Ectodermal cell (in vitro differentiated cells): ENCODE results near the gene MYLK4.

Source experiments
- H3K27ac ChIP-seq: 2 replicates; pipeline ENCODE4 v1.7.0; 2013; ENCODE audit warnings: mild to moderate bottlenecking, low read depth, low read length; ENCODE audit not compliant: insufficient read depth, poor library complexity, severe bottlenecking
- H3K27me3 ChIP-seq: 2 replicates; pipeline ENCODE4 v1.7.0; 2013; ENCODE audit warnings: mild to moderate bottlenecking, low read length; ENCODE audit not compliant: insufficient read depth, control insufficient read depth, poor library complexity, severe bottlenecking
- H3K36me3 ChIP-seq: one replicate; pipeline ENCODE4 v1.7.0; 2013; ENCODE audit warnings: low read length; ENCODE audit not compliant: control insufficient read depth, insufficient read depth
- H3K4me1 ChIP-seq: one replicate; pipeline ENCODE4 v1.7.0; 2013; ENCODE audit warnings: low read length; ENCODE audit not compliant: control insufficient read depth, insufficient read depth
- H3K4me3 ChIP-seq: 2 replicates; pipeline ENCODE4 v1.7.0; 2013; ENCODE audit warnings: low read depth, low read length, control low read depth; ENCODE audit not compliant: insufficient read depth
- H3K9me3 ChIP-seq: 2 replicates; pipeline ENCODE4 v1.7.0; 2013; ENCODE audit warnings: mild to moderate bottlenecking, low read length, moderate library complexity; ENCODE audit not compliant: control insufficient read depth
- WGBS, 2 experiments: methylation state at CpG; one replicate each; pipeline ENCODE4 v1.1.7; 2013; ENCODE audit warnings: missing lambda C conversion rate in 2 of 2; 5-methylcytosine and 5-hydroxymethylcytosine counted together

Gene MYLK4

DNA sequence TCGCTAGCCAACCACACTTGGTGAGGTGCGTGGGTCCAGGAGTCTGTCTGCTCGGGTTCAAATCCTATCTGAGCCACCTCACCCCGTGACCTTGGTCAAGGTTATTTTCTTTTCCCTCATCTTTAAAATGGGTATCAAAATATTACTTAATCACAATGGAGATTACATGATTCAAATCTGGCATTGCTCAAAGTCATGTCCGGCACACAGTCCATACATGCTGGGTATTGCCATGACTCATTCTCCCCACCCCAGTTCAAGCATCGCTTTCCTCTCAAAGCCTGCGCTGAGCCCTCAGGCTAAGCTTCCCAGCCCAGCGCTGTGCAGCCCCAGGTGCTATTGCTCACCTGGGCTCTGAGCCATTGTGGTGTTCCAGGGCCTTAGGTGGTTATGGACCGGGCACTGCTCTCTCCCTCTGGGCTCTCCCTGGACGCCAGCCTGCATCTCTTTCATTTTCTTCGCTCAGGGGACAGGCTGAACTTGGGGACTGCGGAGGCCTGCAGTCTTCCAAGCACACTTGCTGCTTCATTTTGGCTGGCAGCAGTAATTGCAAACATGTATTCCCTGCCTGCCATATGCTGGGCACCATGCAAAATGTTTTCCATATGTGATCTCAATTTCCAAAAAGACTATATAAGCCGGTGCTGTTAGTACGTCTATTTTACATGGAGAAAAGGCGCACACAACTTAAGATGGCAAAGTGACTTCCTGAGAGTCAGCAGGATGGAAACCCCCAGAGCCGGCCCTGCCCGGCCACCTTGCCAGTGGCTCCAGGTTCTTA lies 41.8 kb upstream of the MYLK4 start:
- no peaks in the 10 kb centered on the region for H3K36me3 ChIP-seq
- H3K4me3 ChIP-seq = no peak overlapping the region

GRCh38 chr6:2791450-2791974 lies 40.8 kb upstream of the MYLK4 start:
- H3K4me1 ChIP-seq = no peaks in the 10 kb centered on the region
- H3K9me3 ChIP-seq = no peaks in the 10 kb centered on the region
- H3K27me3 ChIP-seq = no peaks in the 10 kb centered on the region
- WGBS, 2 experiments = 93 to 98% methylated on average over 4 of the region's 4 CpGs
- no peaks in the 10 kb centered on the region for H3K36me3 ChIP-seq
- no peak overlapping the region for H3K27ac ChIP-seq
- H3K4me3 ChIP-seq = no peak overlapping the region

More for the DNA sequence above, 41.8 kb upstream of the MYLK4 start:
- Histone ChIP-seq H3K27me3 (no peaks in the 10 kb centered on the region), H3K4me1 (peaks cover 8% of the 10 kb centered on the region), H3K27ac (no peak overlapping the region), H3K9me3 (no peaks in the 10 kb centered on the region)
- 95 to 96% methylated on average over 17 of the region's 17 CpGs for WGBS, 2 experiments

GRCh38 chr6:2790588-2791449 lies 40.1 kb upstream of the MYLK4 start:
- 56 to 58% methylated on average over 7 to 9 of the region's 11 CpGs for WGBS, 2 experiments
- H3K27me3 ChIP-seq = no peaks in the 10 kb centered on the region
- no peak overlapping the region for H3K27ac ChIP-seq

GRCh38 chr6:2786269-2786668 lies 35.5 kb upstream of the MYLK4 start:
- no peak overlapping the region for H3K27ac ChIP-seq
- 80 to 85% methylated on average over 4 of the region's 4 CpGs for WGBS, 2 experiments
- no peaks in the 10 kb centered on the region for H3K9me3 ChIP-seq
- no peaks in the 10 kb centered on the region for H3K27me3 ChIP-seq
- no peaks in the 10 kb centered on the region for H3K4me1 ChIP-seq
- no peaks in the 10 kb centered on the region for H3K36me3 ChIP-seq
- no peak overlapping the region for H3K4me3 ChIP-seq

More at GRCh38 chr6:2790588-2791449, 40.1 kb upstream of the MYLK4 start:
- Histone ChIP-seq H3K4me3 (no peak overlapping the region), H3K36me3 (no peaks in the 10 kb centered on the region), H3K4me1 (no peaks in the 10 kb centered on the region), H3K9me3 (no peaks in the 10 kb centered on the region)

DNA sequence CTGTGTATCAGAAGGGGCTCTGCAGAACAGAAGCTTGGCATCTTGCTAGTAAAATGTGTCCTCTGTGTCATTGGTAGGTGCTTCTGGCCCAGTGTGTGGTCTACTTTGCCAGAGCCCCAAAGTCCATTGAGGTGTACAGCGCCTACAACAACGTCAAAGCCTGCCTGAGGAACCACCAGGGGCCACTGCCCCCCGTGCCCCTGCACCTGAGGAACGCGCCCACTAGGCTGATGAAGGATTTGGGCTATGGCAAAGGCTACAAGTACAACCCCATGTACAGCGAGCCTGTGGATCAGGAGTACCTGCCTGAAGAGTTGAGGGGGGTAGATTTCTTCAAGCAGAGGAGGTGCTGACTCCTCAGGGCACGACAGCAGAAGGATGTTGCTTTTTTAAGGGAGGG lies 34.2 kb upstream of the MYLK4 start:
- Histone ChIP-seq H3K4me1 (no peaks in the 10 kb centered on the region), H3K27ac (no peak overlapping the region), H3K27me3 (no peaks in the 10 kb centered on the region), H3K9me3 (no peaks in the 10 kb centered on the region), H3K4me3 (no peak overlapping the region), H3K36me3 (no peaks in the 10 kb centered on the region)
- WGBS, 2 experiments = 94 to 95% methylated on average over 7 of the region's 7 CpGs

- Histone ChIP-seq H3K27ac (no peak overlapping the region), H3K9me3 (no peaks in the 10 kb centered on the region), H3K36me3 (peaks cover 1% of the 10 kb centered on the region), H3K27me3 (no peaks in the 10 kb centered on the region), H3K4me1 (no peaks in the 10 kb centered on the region), H3K4me3 (no peak overlapping the region)
- 93 to 95% methylated on average over 5 of the region's 5 CpGs for WGBS, 2 experiments
Measured at GRCh38 chr6:2784061-2784460, 33.3 kb upstream of the MYLK4 start.

GRCh38 chr6:2783188-2783963 lies 32.7 kb upstream of the MYLK4 start:
- 81 to 86% methylated on average over 19 of the region's 19 CpGs for WGBS, 2 experiments
- H3K27me3 ChIP-seq = no peaks in the 10 kb centered on the region
- H3K4me3 ChIP-seq = no peak overlapping the region
- no peaks in the 10 kb centered on the region for H3K9me3 ChIP-seq
- no peaks in the 10 kb centered on the region for H3K4me1 ChIP-seq
- H3K27ac ChIP-seq = no peak overlapping the region
- H3K36me3 ChIP-seq = peaks cover 6% of the 10 kb centered on the region

- no peaks in the 10 kb centered on the region for H3K27me3 ChIP-seq
- H3K27ac ChIP-seq = no peak overlapping the region
- H3K4me1 ChIP-seq = no peaks in the 10 kb centered on the region
- no peaks in the 10 kb centered on the region for H3K9me3 ChIP-seq
- 94 to 95% methylated on average over 10 of the region's 10 CpGs for WGBS, 2 experiments
- H3K36me3 ChIP-seq = peaks cover 6% of the 10 kb centered on the region
- H3K4me3 ChIP-seq = no peak overlapping the region
Measured at GRCh38 chr6:2782825-2783187, 32.1 kb upstream of the MYLK4 start.

DNA sequence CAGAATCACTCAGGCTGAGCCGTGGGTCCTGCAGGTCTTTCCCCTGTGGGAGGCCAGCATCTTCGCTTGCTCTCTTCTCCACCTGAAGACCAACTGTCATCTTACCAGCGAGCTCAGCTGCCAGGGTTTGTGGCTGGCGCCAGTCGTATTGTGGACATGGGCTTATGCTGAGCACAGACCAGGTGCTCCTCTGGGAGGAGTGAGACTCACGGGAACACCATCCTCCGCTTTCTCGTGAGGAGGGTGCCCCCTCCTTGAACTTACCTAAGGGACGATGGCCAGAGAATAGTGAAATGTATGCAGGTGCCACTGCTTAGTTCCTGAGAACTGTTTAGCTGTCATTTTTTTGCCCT lies 31.6 kb upstream of the MYLK4 start:
- Histone ChIP-seq H3K9me3 (no peaks in the 10 kb centered on the region), H3K4me1 (peaks cover 2% of the 10 kb centered on the region), H3K27ac (no peak overlapping the region), H3K27me3 (no peaks in the 10 kb centered on the region), H3K4me3 (no peak overlapping the region), H3K36me3 (peaks cover 6% of the 10 kb centered on the region)
- WGBS, 2 experiments = 92 to 95% methylated on average over 9 of the region's 9 CpGs
